ENCODE results near the gene PTEN. TPM values are rescaled to one million over a fixed set of nuclear protein-coding genes. Genes with fewer than 3 reads are reported as not detected.

The PTEN gene
- total and polyA plus RNA-seq, 4 donors: 11.5 to 76.6 (median 37.5) TPM

GRCh38 chr10:87843714-87844113, 19.7 kb upstream of the PTEN start:
- TF ChIP-seq HNF4A (conservative IDR thresholded peaks at IDR 0.05): no peak
- no peak for TF ChIP-seq FOXA2 (IDR thresholded peaks at IDR 0.05)
- no peak for TF ChIP-seq REST (IDR thresholded peaks at IDR 0.05)
- TF ChIP-seq EGR1 (IDR thresholded peaks at IDR 0.05; ENCODE audit: low read depth in 2 of 2): no peak
- no peak for TF ChIP-seq YY1 (IDR thresholded peaks at IDR 0.05)
- TF ChIP-seq HNF4G (IDR thresholded peaks at IDR 0.05): no peak
- no peak for TF ChIP-seq NR2F2 (IDR thresholded peaks at IDR 0.05)
- TF ChIP-seq GABPA (IDR thresholded peaks at IDR 0.05 in 1 of 2, conservative IDR thresholded peaks at IDR 0.05 in 1 of 2): no peak
- TF ChIP-seq RAD21 (IDR thresholded peaks at IDR 0.05): no peak
- TF ChIP-seq SP1 (IDR thresholded peaks at IDR 0.05): no peak
- no peak for TF ChIP-seq FOXA1 (IDR thresholded peaks at IDR 0.05)
- TF ChIP-seq JUND (IDR thresholded peaks at IDR 0.05): no peak
- no peak for TF ChIP-seq RXRA (IDR thresholded peaks at IDR 0.05)
- no peak for TF ChIP-seq ZBTB33 (IDR thresholded peaks at IDR 0.05)
- TF ChIP-seq CTCF (IDR thresholded peaks at IDR 0.05; ENCODE audit: low read depth, low read length, missing input control): no peak
- no peak for TF ChIP-seq TAF1 (conservative IDR thresholded peaks at IDR 0.05)
- TF ChIP-seq ATF3 (IDR thresholded peaks at IDR 0.05): no peak
- TF ChIP-seq MAX (IDR thresholded peaks at IDR 0.05): no peak
- Histone ChIP-seq H3K4me1 (ENCODE audit: control insufficient read depth in 4 of 4, insufficient read depth in 4 of 4, low read length in 3 of 4) (no peaks in the 10 kb centered on the region), H3K4me3 (ENCODE audit: low read depth in 1 of 3, low read length in 3 of 3) (no peak overlapping the region), H3K27ac (ENCODE audit: low read depth in 1 of 2, low read length in 2 of 2) (no peak overlapping the region), H3K36me3 (ENCODE audit: control insufficient read depth in 4 of 4, insufficient read depth in 3 of 4, low read depth in 1 of 4, low read length in 3 of 4) (no peaks in the 10 kb centered on the region), H3K9ac (ENCODE audit: low read depth in 1 of 2, low read length in 2 of 2) (no peak overlapping the region), H3K27me3 (ENCODE audit: control insufficient read depth in 4 of 4, insufficient read depth in 4 of 4, low read length in 3 of 4) (no peaks in the 10 kb centered on the region), H3K9me3 (ENCODE audit: control insufficient read depth in 4 of 4, low read length in 3 of 4) (no peaks in the 10 kb centered on the region)
- no peak for DNase-seq (ENCODE audit: low spot score)
- over 99% methylated on average over 4 of the region's 4 CpGs for WGBS
